Measurements from ENCODE around the gene NAXD. TPM values are rescaled to one million over a fixed set of nuclear protein-coding genes. Genes with fewer than 3 reads are reported as not detected.

NAXD gene
- total RNA-seq, 1 donor from 2014 or later, result 27.4 TPM

DNA sequence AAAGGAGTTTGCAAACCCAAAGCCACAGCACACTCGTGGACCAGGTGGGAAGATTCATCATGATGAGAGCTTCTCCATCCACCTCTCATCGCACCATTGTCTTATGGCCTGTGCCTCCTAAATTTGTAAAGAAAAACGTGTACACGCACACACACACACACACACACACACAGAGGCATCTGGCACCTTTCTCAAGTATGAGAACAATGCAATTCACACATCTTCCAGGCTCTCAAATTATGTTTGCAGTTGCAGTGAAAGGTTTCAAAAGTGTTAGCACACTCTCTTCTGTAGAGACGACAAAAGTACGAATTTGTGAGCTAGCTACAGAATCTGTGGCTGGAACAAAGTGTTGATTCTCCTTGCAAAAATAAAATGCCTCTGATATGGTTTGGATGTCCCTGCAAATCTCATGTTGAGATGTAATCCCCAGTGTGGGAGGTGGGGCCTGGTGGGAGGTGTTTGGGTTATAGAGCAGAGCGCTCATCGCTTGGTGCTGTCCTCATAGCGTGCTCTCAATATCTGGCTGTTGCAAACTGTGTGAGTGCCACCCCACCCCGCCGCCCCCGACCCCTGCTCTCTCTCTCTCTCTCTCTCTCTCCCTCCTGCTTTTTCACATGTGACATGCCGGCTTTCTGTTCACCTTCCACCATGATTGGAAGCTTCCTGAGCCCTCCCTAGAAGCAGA lies 32.0 kb upstream of the NAXD start:
- no peak for DNase-seq
- intact Hi-C loops (cut with DNase I), result no loop called here
- TF ChIP-seq, protein P1, sequence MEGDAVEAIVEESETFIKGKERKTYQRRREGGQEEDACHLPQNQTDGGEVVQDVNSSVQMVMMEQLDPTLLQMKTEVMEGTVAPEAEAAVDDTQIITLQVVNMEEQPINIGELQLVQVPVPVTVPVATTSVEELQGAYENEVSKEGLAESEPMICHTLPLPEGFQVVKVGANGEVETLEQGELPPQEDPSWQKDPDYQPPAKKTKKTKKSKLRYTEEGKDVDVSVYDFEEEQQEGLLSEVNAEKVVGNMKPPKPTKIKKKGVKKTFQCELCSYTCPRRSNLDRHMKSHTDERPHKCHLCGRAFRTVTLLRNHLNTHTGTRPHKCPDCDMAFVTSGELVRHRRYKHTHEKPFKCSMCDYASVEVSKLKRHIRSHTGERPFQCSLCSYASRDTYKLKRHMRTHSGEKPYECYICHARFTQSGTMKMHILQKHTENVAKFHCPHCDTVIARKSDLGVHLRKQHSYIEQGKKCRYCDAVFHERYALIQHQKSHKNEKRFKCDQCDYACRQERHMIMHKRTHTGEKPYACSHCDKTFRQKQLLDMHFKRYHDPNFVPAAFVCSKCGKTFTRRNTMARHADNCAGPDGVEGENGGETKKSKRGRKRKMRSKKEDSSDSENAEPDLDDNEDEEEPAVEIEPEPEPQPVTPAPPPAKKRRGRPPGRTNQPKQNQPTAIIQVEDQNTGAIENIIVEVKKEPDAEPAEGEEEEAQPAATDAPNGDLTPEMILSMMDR (IDR thresholded peaks at IDR 0.05), result no peak

DNA sequence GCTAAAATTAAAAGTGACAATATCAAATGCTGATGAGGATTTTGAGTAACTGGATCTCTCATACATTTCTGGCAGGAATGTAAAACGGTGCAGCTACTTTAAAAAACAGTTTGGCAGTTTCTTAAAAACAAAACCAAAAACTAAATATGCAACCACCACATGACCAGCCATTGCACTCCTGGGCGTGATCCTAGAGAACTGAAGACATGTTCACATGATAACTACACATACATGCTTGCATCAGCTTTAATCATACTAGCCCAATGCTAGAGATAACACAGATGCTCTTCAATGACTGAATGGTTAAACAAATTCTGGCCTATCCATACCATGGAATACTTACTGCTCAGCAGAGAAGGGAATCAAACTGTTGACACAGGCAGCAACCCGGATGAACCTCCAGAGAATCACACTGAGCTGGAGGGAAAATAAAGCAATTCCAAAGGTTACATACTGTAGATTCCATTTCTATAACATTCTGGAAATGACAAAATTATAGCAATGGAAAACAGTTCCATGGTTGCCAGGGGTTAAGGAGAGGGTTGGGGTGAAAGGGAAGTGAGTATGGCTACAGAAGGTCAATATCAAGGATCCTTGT lies 25.5 kb upstream of the NAXD start:
- intact Hi-C loops (cut with DNase I), result loop anchor here (5.0 kb wide), 1 partner anchor 227 kb away; no protein-coding TSS in a partner anchor
- H3K27ac ChIP-seq, result no peak overlapping the region
- no peak for DNase-seq

More for the DNA sequence above, 32.0 kb upstream of the NAXD start:
- H3K27me3 ChIP-seq (ENCODE audit: low read depth), result no peaks in the 10 kb centered on the region
- H3K4me1 ChIP-seq, result no peaks in the 10 kb centered on the region
- no peak overlapping the region for H3K4me3 ChIP-seq
- H3K36me3 ChIP-seq, result no peaks in the 10 kb centered on the region
- peak in 1 of 2 donors; percentile 57 for ATAC-seq
- no peak overlapping the region for H3K27ac ChIP-seq
- no peaks in the 10 kb centered on the region for H3K9me3 ChIP-seq

DNA sequence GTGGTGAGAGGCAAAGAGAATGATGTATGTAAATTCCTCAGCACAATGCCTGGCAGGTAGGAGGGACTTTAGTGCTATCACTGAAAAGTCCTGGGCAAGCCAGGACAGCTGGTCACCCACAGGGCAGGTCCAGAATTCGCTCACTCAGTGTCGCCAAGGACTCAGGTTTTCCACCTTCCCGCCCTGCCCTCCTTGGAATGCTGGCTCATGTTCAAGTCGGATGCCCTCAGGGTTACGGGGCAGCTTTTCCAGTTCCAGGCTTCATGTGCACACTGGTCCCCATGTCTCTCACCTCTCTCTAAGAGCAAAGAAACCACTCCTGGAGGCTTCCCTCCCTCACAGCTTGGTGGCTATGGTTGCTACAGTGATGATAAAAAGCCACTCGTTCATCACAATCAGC lies 24.8 kb upstream of the NAXD start:
- peak; percentile 79 to 81 for ATAC-seq

More for the DNA sequence above, 25.5 kb upstream of the NAXD start:
- Histone ChIP-seq H3K4me3 (no peak overlapping the region), H3K27me3 (ENCODE audit: low read depth) (no peaks in the 10 kb centered on the region), H3K4me1 (no peaks in the 10 kb centered on the region), H3K36me3 (no peaks in the 10 kb centered on the region), H3K9me3 (no peaks in the 10 kb centered on the region)
- no peak for ATAC-seq
- TF ChIP-seq, protein P1 (IDR thresholded peaks at IDR 0.05), result no peak

GRCh38 chr13:110592665-110593064 lies 22.7 kb upstream of the NAXD start:
- TF ChIP-seq, protein P1 (IDR thresholded peaks at IDR 0.05), result no peak
- intact Hi-C loops (cut with DNase I), result loop anchor here (5.0 kb wide), 1 partner anchor 225 kb away; no protein-coding TSS in a partner anchor

More for the DNA sequence above, 24.8 kb upstream of the NAXD start:
- Histone ChIP-seq H3K9me3 (no peaks in the 10 kb centered on the region), H3K27ac (no peak overlapping the region), H3K27me3 (ENCODE audit: low read depth) (no peaks in the 10 kb centered on the region), H3K4me3 (no peak overlapping the region), H3K4me1 (no peaks in the 10 kb centered on the region), H3K36me3 (no peaks in the 10 kb centered on the region)
- DNase-seq, result peak; percentile 55
- TF ChIP-seq, protein P1 (IDR thresholded peaks at IDR 0.05), result no peak
- intact Hi-C loops (cut with DNase I), result loop anchor here (5.0 kb wide), 1 partner anchor 227 kb away; no protein-coding TSS in a partner anchor

DNA sequence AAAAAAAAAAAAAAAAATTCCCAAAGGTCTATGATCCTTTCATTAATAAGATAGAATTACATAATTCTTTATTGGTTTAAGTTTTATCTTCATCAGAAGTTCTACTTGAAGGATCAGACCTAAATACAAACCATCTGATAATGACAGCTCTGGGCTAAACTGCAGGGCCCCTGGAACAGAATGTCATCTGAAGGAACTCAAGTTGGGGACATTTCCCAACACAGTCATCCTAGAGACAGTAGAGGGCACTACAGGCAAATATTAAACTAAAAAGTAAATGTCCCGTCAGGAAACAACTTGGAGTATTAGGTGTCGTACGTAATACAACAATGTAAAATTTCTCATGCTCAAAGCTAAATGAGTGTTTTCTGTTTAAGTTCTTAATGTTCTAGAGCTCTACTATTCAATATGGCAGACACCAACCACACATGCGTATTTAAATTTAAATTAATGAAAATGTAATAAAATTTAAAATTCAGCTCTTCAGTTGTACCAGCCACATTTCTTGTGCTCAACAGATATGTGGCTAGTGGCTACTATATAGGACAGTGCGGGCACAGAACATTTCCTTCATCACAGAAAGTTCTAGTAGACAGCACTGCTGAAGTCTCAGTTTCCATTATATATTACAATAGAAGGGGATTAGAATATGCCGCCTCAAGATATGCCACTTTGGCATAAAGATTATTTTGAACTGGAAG lies 21.8 kb upstream of the NAXD start:
- H3K27ac ChIP-seq, result no peak overlapping the region
- DNase-seq, result no peak
- H3K4me3 ChIP-seq, result no peak overlapping the region
- no peaks in the 10 kb centered on the region for H3K27me3 ChIP-seq (ENCODE audit: low read depth)
- intact Hi-C loops (cut with DNase I), result loop anchor here (5.0 kb wide), 1 partner anchor 224 kb away; no protein-coding TSS in a partner anchor
- H3K4me1 ChIP-seq, result no peaks in the 10 kb centered on the region
- H3K9me3 ChIP-seq, result no peaks in the 10 kb centered on the region
- ATAC-seq, result peak; percentile 84
- H3K36me3 ChIP-seq, result no peaks in the 10 kb centered on the region
- TF ChIP-seq, protein P1 (IDR thresholded peaks at IDR 0.05), result peak; percentile 68

More at GRCh38 chr13:110592665-110593064, 22.7 kb upstream of the NAXD start:
- ATAC-seq (no peak), DNase-seq (no peak)
- H3K27ac ChIP-seq, result no peak overlapping the region
- H3K27me3 ChIP-seq (ENCODE audit: low read depth), result no peaks in the 10 kb centered on the region
- no peaks in the 10 kb centered on the region for H3K9me3 ChIP-seq
- H3K4me3 ChIP-seq, result no peak overlapping the region
- H3K36me3 ChIP-seq, result no peaks in the 10 kb centered on the region
- no peaks in the 10 kb centered on the region for H3K4me1 ChIP-seq
